Stomach (tissue), 4 donors: ENCODE measurements around the gene SLMAP.

Source experiments
- CTCF ChIP-seq, 7 experiments: fragments of 450-650 bp in 4 of 7; fragments of 200-600 bp in 3 of 7; sonication (generic) in 3 of 7; IDR thresholded peaks; one replicate each; pipeline ENCODE4 v1.5.1; 2016 to 2019; ENCODE audit warnings: antibody characterized with exemption in 7 of 7, control low read depth in 2 of 7, mild to moderate bottlenecking in 1 of 7
- POLR2A ChIP-seq, 4 donors: fragments of 450-650 bp; IDR thresholded peaks; one replicate each; pipeline ENCODE4 v1.6.1; 2016; ENCODE audit warnings: antibody characterized with exemption in 4 of 4, control low read depth in 2 of 4, mild to moderate bottlenecking in 1 of 4, moderate library complexity in 1 of 4

- TF ChIP-seq CTCF (IDR thresholded peaks at IDR 0.05) (no peak), POLR2A (IDR thresholded peaks at IDR 0.05) (no peak)
Observed at GRCh38 chr3:57917601-57918000, 161.5 kb downstream of the SLMAP start.
